ENCODE results near the gene AUTS2. TPM values are rescaled to one million over a fixed set of nuclear protein-coding genes. Genes with fewer than 3 reads are reported as not detected.

The AUTS2 gene
- total and polyA plus RNA-seq, 2 of the 8 experiments (the other 6 are each of a cell fraction or from before 2014, with no cell fraction given), result 25.9 to 101 TPM

DNA sequence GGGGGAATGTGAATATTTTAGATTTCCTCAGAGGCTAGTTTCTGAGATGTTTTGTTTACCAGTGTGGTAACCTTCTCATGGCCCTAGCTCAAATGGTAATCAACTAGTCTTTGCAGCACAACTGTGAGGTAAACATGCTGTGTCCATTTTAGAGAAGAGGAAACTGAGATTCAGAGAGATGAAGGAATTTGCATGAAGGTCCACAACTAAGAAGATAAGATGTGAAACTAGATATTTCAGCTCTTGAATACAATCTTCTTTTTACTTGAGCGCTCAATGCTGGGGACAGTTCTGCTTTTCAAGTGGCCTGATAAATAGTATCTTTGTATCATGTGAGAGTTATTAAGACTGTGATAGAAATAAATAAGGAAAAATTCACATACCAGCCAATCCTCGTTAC is 245.4 kb downstream of the AUTS2 start:
- Histone ChIP-seq H4K8ac (ENCODE audit: extremely low read depth, insufficient read depth, low read length) (no peak overlapping the region), H4K5ac (ENCODE audit: insufficient read length, low read depth, low read length) (no peak overlapping the region), H2BK20ac (ENCODE audit: low read length) (no peak overlapping the region), H3K14ac (ENCODE audit: insufficient read length) (no peak overlapping the region), H3K4me2 (ENCODE audit: insufficient read depth in 1 of 2, low read depth in 2 of 2, low read length in 2 of 2) (no peak overlapping the region), H4K20me1 (replicated peaks in 1 of 2; ENCODE audit: control insufficient read depth in 1 of 2, insufficient read depth in 2 of 2, low read length in 2 of 2) (no peaks in the 10 kb centered on the region), H3K9me3 (ENCODE audit: insufficient read depth in 2 of 2, low read depth in 1 of 2, low read length in 1 of 2) (no peaks in the 10 kb centered on the region), H3K27me3 (replicated peaks in 1 of 4; ENCODE audit: control insufficient read depth in 3 of 4, extremely low read depth in 1 of 4, insufficient read depth in 3 of 4, low read length in 3 of 4) (no peaks in the 10 kb centered on the region), H3K56ac (replicated peaks; ENCODE audit: insufficient read length, low read depth, low read length) (no peak overlapping the region), H3K9ac (replicated peaks in 1 of 4; ENCODE audit: extremely low read depth in 1 of 4, low read depth in 3 of 4, low read length in 3 of 4) (no peak overlapping the region), H3K4me3 (ENCODE audit: extremely low read depth in 1 of 4, insufficient read depth in 2 of 4, low read depth in 3 of 4, low read length in 4 of 4) (no peak overlapping the region), H3K23ac (ENCODE audit: insufficient read length) (no peak overlapping the region), H3K18ac (ENCODE audit: extremely low read depth, low read length) (no peak overlapping the region), H3K23me2 (ENCODE audit: low read depth, low read length) (no peaks in the 10 kb centered on the region), H2AFZ (ENCODE audit: low read length) (no peak overlapping the region), H2BK12ac (ENCODE audit: low read depth, low read length) (no peak overlapping the region), H3K79me2 (ENCODE audit: control insufficient read depth in 1 of 2, insufficient read depth in 2 of 2, low read length in 2 of 2) (no peaks in the 10 kb centered on the region), H4K91ac (replicated peaks; ENCODE audit: insufficient read length, low read length) (no peak overlapping the region), H2AK5ac (ENCODE audit: low read depth, low read length) (no peak overlapping the region), H2BK5ac (ENCODE audit: low read depth, low read length) (no peak overlapping the region), H3K4me1 (replicated peaks in 1 of 4; ENCODE audit: control insufficient read depth in 3 of 4, insufficient read depth in 4 of 4, low read length in 3 of 4) (peaks cover 0 to 14% (median 4%) of the 10 kb centered on the region in 4 experiments; a peak in 4 of 7 replicates), H2BK120ac (replicated peaks; ENCODE audit: low read depth, low read length) (no peak overlapping the region), H3K79me1 (ENCODE audit: low read depth, low read length) (no peaks in the 10 kb centered on the region), H3K36me3 (ENCODE audit: control insufficient read depth in 2 of 4, insufficient read depth in 4 of 4, low read length in 3 of 4) (no peaks in the 10 kb centered on the region), H3K4ac (replicated peaks; ENCODE audit: insufficient read length, low read depth, low read length) (no peak overlapping the region), H3K27ac (ENCODE audit: low read depth, low read length) (no peak overlapping the region), H2BK15ac (ENCODE audit: low read length) (no peak overlapping the region)
- FAIRE-seq, result no peak
- DNase-seq (ENCODE audit: low read depth in 1 of 2, low spot score in 2 of 2), result no peak
- 84% methylated on average over 2 of the region's 2 CpGs; no CpG with 5 or more reads in 1 of the 2 experiments for WGBS, 2 experiments (ENCODE audit: extremely low coverage in 1 of 2, insufficient coverage in 1 of 2, insufficient read length in 1 of 2, insufficient replicate concordance in 2 of 2, low coverage in 1 of 2, low lambda C conversion rate in 2 of 2, missing lambda C conversion rate in 1 of 2)
- ChIA-PET POLR2A (ENCODE audit: partially characterized antibody) (no interaction called here), CTCF (ENCODE audit: partially characterized antibody) (interaction anchor here (1.3 kb wide), 1 partner anchor 15 kb away, joined by 4 read pairs; no protein-coding TSS in a partner anchor)
- TF ChIP-seq, protein P1, sequence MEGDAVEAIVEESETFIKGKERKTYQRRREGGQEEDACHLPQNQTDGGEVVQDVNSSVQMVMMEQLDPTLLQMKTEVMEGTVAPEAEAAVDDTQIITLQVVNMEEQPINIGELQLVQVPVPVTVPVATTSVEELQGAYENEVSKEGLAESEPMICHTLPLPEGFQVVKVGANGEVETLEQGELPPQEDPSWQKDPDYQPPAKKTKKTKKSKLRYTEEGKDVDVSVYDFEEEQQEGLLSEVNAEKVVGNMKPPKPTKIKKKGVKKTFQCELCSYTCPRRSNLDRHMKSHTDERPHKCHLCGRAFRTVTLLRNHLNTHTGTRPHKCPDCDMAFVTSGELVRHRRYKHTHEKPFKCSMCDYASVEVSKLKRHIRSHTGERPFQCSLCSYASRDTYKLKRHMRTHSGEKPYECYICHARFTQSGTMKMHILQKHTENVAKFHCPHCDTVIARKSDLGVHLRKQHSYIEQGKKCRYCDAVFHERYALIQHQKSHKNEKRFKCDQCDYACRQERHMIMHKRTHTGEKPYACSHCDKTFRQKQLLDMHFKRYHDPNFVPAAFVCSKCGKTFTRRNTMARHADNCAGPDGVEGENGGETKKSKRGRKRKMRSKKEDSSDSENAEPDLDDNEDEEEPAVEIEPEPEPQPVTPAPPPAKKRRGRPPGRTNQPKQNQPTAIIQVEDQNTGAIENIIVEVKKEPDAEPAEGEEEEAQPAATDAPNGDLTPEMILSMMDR (IDR thresholded peaks at IDR 0.05; ENCODE audit: control extremely low read depth in 1 of 3, insufficient read depth in 1 of 3, low read depth in 1 of 3, low read length in 3 of 3), result no peak
- TF ChIP-seq SAP30 (IDR thresholded peaks at IDR 0.05; ENCODE audit: insufficient read depth, insufficient replicate concordance, low read length), result no peak
